Stimulated activated CD8-positive, alpha-beta memory T cell treated with anti-CD3 and anti-CD28 coated beads, Interleukin-7, amount 100 ng/mL, for 4 hours (primary cell): ENCODE results near the gene ENTPD2.

Source experiments
- DNase-seq, 2 donors: peaks; one replicate each; pipeline ENCODE4 v3.0.0-alpha.2; 2020; ENCODE audit warnings: low read depth in 2 of 2

Gene ENTPD2

DNA sequence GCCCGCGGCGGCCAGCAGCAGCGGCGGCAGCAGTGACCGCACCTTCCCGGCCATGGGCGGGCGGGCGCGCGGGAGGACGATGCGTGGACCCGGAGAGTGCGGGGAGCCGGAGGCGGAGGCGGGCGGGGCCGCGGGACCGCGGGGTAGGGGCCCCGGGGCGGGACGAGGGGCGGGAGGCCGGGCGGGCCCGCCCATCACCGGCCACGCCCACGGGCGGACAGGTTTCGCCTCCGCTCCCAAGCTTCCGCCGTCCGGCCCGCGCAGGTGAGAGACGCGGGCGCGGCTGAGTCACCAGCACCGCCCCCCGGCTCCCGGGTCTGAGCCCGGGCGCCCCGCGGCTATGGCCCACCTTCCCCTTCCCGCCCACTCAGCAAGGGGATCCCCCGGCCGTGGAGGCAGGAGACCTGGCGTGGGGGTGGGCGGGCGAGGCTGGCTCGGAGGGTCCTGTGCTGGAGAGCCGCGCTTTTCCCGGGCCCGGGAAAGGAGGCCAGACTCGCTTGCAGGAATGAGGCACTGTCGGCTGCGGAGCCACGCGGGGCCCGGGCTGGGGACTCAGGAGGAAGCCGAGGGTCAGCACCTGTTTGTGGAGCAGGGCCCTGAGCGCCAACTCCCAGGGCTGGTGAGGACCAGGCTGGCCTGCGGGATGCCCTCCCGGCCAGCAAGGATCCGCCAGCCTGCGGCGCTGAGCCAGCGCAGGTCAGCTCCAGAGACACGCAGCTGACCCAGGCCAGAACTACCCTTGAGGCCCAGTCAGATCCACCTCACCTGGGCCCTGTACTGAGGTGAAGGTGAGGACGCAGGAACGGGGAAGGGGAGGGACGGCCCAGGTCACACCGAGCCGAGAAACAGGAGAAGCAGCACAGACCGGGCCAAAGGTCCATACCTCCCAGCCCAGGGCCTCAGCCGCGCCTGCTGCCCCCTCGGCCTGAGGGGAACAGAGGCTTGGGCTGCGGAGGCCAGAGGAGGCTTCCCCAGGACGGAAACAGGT is at the start of gene ENTPD2:
Gene ENTPD2 (minus strand): TSS at position 118 of the 988 bp plus-strand sequence. CDS start 64 bp downstream, at position 54.
- DNase-seq, result peak in 1 of 2 donors; percentile 53

DNA sequence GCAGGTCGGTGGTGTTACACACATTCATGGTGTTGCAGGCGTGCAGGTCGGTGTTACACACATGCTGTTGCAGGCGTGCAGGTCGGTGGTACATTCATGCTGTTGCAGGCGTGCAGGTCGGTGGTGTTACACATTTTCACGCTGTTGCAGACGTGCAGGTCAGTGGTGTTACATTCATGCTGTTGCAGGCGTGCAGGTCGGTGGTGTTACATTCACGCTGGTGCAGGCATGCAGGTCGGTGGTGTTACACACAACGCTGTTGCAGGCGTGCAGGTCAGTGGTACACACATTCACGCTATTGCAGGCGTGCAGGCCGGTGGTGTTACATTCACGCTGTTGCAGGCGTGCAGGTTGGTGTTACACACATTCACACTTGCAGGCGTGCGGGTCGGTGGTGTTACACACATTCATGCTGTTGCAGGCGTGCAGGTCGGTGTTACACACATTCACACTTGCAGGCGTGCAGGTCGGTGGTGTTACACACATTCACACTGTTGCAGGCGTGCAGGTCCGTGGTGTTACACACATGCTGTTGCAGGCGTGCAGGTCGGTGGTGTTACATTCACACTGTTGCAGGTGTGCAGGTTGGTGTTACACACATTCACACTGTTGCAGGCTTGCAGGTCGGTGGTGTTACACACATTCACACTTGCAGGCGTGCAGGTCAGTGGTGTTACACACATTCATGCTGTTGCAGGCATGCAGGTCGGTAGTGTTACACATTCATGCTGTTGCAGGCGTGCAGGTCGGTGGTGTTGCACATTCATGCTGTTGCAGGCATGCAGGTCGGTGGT is 49.5 kb upstream of the ENTPD2 start:
- DNase-seq, result no peak

GRCh38 chr9:137099231-137099630 is 45.4 kb upstream of the ENTPD2 start:
- no peak for DNase-seq

DNA sequence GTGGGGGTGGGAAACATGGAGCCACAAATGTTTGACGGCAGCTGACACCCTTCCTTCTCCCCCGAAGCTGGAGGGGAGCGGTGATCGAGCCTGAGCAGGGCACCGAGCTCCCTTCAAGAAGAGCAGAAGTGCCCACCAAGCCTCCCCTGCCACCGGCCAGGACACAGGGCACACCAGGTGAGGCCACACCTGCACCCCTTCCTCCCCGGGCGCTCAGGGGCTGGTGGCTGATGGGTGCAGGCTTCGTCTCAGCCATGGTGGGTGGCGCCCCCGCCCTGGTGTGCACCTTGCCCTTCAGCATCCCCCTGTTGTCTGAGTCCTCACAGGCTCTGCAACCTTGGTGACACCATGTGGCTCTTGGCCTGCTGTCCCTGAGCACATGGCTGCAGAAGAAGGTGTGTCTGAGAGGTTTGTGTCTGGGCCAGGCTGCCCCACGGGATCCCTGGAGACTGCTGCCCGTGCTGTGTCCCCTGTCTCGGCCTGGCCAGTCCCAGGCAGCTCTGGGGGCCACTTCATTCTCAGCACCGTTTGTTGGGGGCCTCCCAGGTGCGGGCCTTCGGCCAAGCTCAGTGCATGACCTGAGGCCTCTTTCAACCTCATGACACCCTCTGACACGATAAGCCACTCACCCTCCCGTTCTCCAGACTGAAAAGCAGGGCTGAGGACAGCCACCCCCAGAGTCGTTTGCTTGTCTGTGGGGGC is 44.1 kb upstream of the ENTPD2 start:
- DNase-seq, result no peak

- DNase-seq, result no peak
Observed at GRCh38 chr9:137096785-137097546, 43.1 kb upstream of the ENTPD2 start.

DNA sequence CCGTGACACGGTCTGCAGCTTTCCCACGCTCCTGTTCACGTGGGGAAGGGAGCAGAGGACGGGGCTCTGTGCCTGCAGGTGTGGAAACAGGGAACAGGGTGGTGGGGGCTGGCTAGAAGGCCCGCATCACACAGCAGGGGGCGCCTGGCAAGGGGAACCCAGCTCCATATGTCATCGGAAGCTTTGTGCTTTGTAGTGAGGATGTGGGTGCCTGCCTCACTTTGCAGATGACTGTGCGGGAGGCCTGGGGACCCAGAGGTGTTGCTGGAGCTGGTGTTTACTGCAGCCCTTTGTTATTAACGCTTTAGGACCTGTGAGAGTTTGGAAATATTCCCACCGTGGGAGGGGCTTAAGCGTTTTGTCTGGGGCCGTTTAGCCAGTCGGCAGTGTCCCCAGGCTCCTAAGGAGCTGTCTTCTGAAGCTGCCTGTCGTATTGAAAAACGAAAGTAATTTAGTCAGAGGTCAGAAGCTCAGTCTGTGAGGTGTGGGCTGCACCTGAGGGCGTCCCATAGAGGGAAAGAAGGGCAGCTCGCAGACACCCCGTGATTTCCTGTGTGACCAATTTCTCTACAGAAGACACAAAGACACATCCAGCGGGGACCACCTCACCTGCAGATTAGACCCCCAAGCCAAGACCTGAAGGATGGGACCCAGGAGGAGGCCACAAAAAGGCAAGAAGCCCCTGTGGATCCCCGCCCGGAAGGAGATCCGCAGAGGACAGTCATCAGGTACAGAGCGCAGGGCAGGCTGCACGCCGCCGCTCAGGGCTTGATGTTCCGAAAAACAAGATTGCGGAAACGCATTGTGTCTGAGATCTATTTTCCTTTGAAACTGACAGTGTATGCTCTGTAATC is 42.0 kb upstream of the ENTPD2 start:
- peak; percentile 72 to 78 for DNase-seq

DNA sequence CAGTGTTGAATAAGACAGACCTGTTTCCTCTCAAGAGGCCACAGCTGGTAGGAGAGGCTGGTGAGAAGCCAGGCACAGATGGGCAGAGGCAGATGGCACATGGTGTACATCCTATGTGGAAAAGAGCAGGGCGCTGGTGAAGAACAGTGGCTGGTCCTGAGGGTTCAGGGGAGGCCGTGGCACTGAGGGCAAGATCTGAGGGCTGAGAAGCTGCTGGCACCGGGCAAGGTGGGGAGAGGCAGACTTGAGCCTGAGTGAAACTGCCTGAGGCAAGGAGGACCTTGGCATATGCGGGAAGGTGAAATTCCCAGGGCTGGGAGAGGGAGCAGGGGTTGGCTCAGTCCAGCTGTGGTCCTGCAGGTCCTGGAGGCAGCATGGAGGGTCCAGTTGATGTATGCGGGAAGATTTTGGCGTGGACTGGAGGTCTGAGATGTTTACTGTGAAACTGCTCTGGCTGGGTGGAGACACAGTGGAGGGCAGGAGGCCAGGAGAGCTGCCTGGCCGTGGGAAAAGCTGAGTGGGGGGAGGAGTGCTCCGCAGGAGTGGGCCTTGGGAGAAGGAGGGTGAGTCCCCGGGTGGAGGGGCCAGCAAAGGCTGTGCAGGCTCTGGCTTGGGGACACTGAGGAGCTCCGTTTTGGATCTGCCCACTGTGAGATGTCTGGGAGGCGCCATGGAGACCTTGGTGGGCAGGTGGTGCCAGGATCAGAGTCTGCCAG is 35.5 kb upstream of the ENTPD2 start:
- DNase-seq, result no peak

GRCh38 chr9:137088121-137088520 is 34.3 kb upstream of the ENTPD2 start:
- no peak for DNase-seq

GRCh38 chr9:137087409-137087925 is 33.6 kb upstream of the ENTPD2 start:
- DNase-seq, result no peak

- DNase-seq, result peak; percentile 98 to 100
Observed at GRCh38 chr9:137086531-137087408, 32.9 kb upstream of the ENTPD2 start, which contains the start of gene MAN1B1. MAN1B1 (plus strand) TSS chr9:137086985; CDS start chr9:137087000, 15 bp downstream.

- no peak for DNase-seq
Observed at GRCh38 chr9:137085920-137086530, 32.2 kb upstream of the ENTPD2 start.

GRCh38 chr9:137084526-137084925 is 30.7 kb upstream of the ENTPD2 start:
- no peak for DNase-seq

- DNase-seq, result no peak
Observed at GRCh38 chr9:137083394-137084004, 29.6 kb upstream of the ENTPD2 start.

DNA sequence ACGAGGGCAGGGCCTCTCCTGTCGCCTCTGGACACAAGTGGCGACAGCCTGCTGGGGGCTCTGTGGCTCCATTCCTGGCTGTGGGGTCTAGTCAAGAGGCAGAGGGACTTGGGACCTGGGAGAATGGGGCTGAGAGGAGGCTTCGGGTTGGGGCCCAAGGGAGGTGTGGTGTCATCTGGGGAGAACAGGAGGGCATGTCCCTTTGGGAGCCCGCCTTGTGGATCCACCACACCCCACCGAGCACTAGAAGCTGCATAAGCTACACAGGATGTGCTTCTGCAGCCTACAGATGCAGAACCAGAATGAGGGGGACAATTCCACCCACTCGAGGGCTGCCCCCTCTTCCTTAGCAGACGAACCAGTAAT is 29.0 kb upstream of the ENTPD2 start:
- DNase-seq, result no peak

DNA sequence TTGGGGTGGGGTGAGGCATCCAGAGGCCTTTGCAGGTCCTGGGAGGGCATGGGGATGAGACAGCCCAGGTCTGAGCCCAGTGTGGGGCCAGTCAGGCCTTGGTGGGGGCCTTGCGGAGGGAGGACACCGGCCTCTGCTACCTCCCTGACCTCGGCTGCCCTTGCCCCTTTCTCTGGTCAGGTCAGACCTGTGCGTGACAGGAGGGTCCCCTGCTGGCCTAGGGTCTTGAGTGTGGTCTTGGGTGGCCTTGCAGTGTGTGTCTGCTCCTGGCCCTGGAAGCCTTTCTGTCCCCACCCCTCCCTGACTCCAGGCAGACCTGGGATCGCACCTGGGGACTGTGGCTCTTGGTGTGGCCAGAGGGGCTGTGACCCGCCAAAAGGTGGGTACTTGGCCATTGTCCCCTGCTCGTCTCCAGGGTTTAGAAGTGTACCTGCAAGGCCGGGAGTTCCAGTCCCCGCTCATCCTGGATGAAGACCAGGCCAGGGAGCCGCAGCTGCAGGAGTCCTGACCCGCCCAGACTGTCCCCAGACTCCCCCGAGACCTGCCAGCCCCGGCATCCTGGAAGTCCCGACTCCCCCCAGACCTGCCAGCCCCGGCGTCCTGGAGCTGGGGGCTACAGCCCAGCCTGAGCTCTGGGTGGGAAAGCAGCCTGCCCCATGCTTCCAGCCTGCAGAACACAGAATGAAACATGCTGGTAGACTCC is 28.5 kb upstream of the ENTPD2 start:
- DNase-seq, result no peak

- DNase-seq, result no peak
Observed at GRCh38 chr9:137080260-137081122, 26.6 kb upstream of the ENTPD2 start.
